ENCODE results near the gene CTIF. TPM values are rescaled to one million over a fixed set of nuclear protein-coding genes. Genes with fewer than 3 reads are reported as not detected.

Gene CTIF
- polyA plus RNA-seq, 1 experiment = 40.2 TPM

GRCh38 chr18:48602759-48603390, 64.0 kb downstream of the CTIF start:
- H3K27me3 ChIP-seq (ENCODE audit: control insufficient read depth, insufficient read depth, low read length) = no peaks in the 10 kb centered on the region
- DNase-seq (ENCODE audit: low read depth, low spot score) = no peak
- no peak overlapping the region for H3K4me3 ChIP-seq (ENCODE audit: low read depth, low read length)
- no peaks in the 10 kb centered on the region for H3K9me3 ChIP-seq (ENCODE audit: control insufficient read depth, insufficient read depth, low read length)
- ChIA-PET CTCF (no interaction called here), POLR2A (no interaction called here)
- no peak for TF ChIP-seq CTCF (IDR thresholded peaks at IDR 0.05; ENCODE audit: low read depth, low read length)
- no peak overlapping the region for H3K27ac ChIP-seq (ENCODE audit: low read depth, low read length)

- H3K27ac ChIP-seq (ENCODE audit: low read depth, low read length) = no peak overlapping the region
- H3K4me3 ChIP-seq (ENCODE audit: low read depth, low read length) = no peak overlapping the region
- peak; percentile 43 for TF ChIP-seq CTCF (IDR thresholded peaks at IDR 0.05; ENCODE audit: low read depth, low read length)
- ChIA-PET CTCF (interaction anchor here (1.5 kb wide), 1 partner anchor 58 kb away, joined by 4 read pairs; no protein-coding TSS in a partner anchor), POLR2A (no interaction called here)
- DNase-seq (ENCODE audit: low read depth, low spot score) = no peak
- H3K9me3 ChIP-seq (ENCODE audit: control insufficient read depth, insufficient read depth, low read length) = no peaks in the 10 kb centered on the region
- no peaks in the 10 kb centered on the region for H3K27me3 ChIP-seq (ENCODE audit: control insufficient read depth, insufficient read depth, low read length)
Measured at GRCh38 chr18:48605408-48605845, 66.6 kb downstream of the CTIF start.

GRCh38 chr18:48607056-48607984, 68.5 kb downstream of the CTIF start:
- H3K27ac ChIP-seq (ENCODE audit: low read depth, low read length) = peak overlapping the region; percentile 52
- POLR2A ChIA-PET = interaction anchor here (1.0 to 1.3 kb wide), 4 partner anchors 11 to 23 kb away, joined by 3 to 6 read pairs (median 3); no protein-coding TSS in a partner anchor
- TF ChIP-seq CTCF (IDR thresholded peaks at IDR 0.05; ENCODE audit: low read depth, low read length) = no peak
- DNase-seq (ENCODE audit: low read depth, low spot score) = peak; percentile 80
- no peak overlapping the region for H3K4me3 ChIP-seq (ENCODE audit: low read depth, low read length)
- H3K9me3 ChIP-seq (ENCODE audit: control insufficient read depth, insufficient read depth, low read length) = no peaks in the 10 kb centered on the region; the same call in 1 of the 2 replicates
- CTCF ChIA-PET = interaction anchor here (1.3 to 2.1 kb wide), 3 partner anchors 57 to 162 kb away, joined by 4 to 9 read pairs (median 4); no protein-coding TSS in a partner anchor
- no peaks in the 10 kb centered on the region for H3K27me3 ChIP-seq (ENCODE audit: control insufficient read depth, insufficient read depth, low read length)

GRCh38 chr18:48608581-48608980, 69.8 kb downstream of the CTIF start:
- CTCF ChIA-PET = interaction anchor here (2.1 kb wide), 1 partner anchor 133 kb away, joined by 9 read pairs; no protein-coding TSS in a partner anchor
- H3K27me3 ChIP-seq (ENCODE audit: control insufficient read depth, insufficient read depth, low read length) = no peaks in the 10 kb centered on the region

More at GRCh38 chr18:48608581-48608980, 69.8 kb downstream of the CTIF start:
- POLR2A ChIA-PET = no interaction called here
- H3K27ac ChIP-seq (ENCODE audit: low read depth, low read length) = no peak overlapping the region
- no peak for DNase-seq (ENCODE audit: low read depth, low spot score)
- no peaks in the 10 kb centered on the region; the same call in 1 of the 2 replicates for H3K9me3 ChIP-seq (ENCODE audit: control insufficient read depth, insufficient read depth, low read length)
- H3K4me3 ChIP-seq (ENCODE audit: low read depth, low read length) = no peak overlapping the region
- no peak for TF ChIP-seq CTCF (IDR thresholded peaks at IDR 0.05; ENCODE audit: low read depth, low read length)

Data from AG04450 (cell line).